H9 (cell line): ENCODE measurements around the gene OCRL. TPM values are rescaled to one million over a fixed set of nuclear protein-coding genes. Genes with fewer than 3 reads are reported as not detected.

Experiments
- DNase-seq: peaks from one replicate; pipeline ENCODE4 v3.0.0-alpha.2; 2017
- H2AFZ ChIP-seq: one replicate; pipeline ENCODE4 v1.6.1; 2013; ENCODE audit warnings: mild to moderate bottlenecking, low read length, control low read depth, moderate library complexity
- H2AK5ac ChIP-seq: 2 replicates; pipeline ENCODE4 v1.6.1; 2013; ENCODE audit warnings: low read length, control low read depth, mixed read lengths; ENCODE audit not compliant: insufficient read length
- H2BK120ac ChIP-seq: one replicate; pipeline ENCODE4 v1.6.1; 2013; ENCODE audit warnings: low read depth, mild to moderate bottlenecking, low read length, control low read depth, inconsistent platforms; ENCODE audit not compliant: poor library complexity, severe bottlenecking
- H2BK12ac ChIP-seq: 2 replicates; pipeline ENCODE4 v1.6.1; 2013; ENCODE audit warnings: low read length, control low read depth, mixed read lengths, low read depth; ENCODE audit not compliant: insufficient read length
- H2BK15ac ChIP-seq: 2 replicates; pipeline ENCODE4 v1.6.1; 2013; ENCODE audit warnings: low read depth, low read length, control low read depth
- H2BK20ac ChIP-seq: one replicate; pipeline ENCODE4 v1.6.1; 2013; ENCODE audit warnings: low read depth, mild to moderate bottlenecking, low read length, control low read depth, inconsistent platforms; ENCODE audit not compliant: poor library complexity, severe bottlenecking
- H2BK5ac ChIP-seq: 2 replicates; pipeline ENCODE4 v1.6.1; 2013; ENCODE audit warnings: low read length, control low read depth, mixed read lengths; ENCODE audit not compliant: insufficient read length
- H3K14ac ChIP-seq: 2 replicates; pipeline ENCODE4 v1.6.1; 2013; ENCODE audit warnings: low read length, control low read depth; ENCODE audit not compliant: insufficient read depth
- H3K18ac ChIP-seq: 2 replicates; pipeline ENCODE4 v1.6.1; 2013; ENCODE audit warnings: low read depth, mild to moderate bottlenecking, mixed read lengths, low read length, control low read depth; ENCODE audit not compliant: insufficient read length
- H3K23ac ChIP-seq: 2 replicates; pipeline ENCODE4 v1.6.1; 2013; ENCODE audit warnings: low read length, control low read depth, mixed read lengths, low read depth; ENCODE audit not compliant: insufficient read length
- H3K23me2 ChIP-seq: 2 replicates; pipeline ENCODE4 v1.6.1; 2013; ENCODE audit warnings: low read depth, mild to moderate bottlenecking, mixed read lengths, low read length, control low read depth; ENCODE audit not compliant: insufficient read length, poor library complexity, severe bottlenecking
- H3K27ac ChIP-seq: 2 replicates; pipeline ENCODE4 v1.5.1; 2013; ENCODE audit warnings: low read length, control low read depth, mixed read lengths, low read depth; ENCODE audit not compliant: insufficient read length
- H3K27me3 ChIP-seq: 2 replicates; pipeline ENCODE4 v1.6.1; 2013; ENCODE audit warnings: low read length, control low read depth, inconsistent platforms; ENCODE audit not compliant: insufficient read depth
- H3K4ac ChIP-seq: 2 replicates; pipeline ENCODE4 v1.6.1; 2013; ENCODE audit warnings: low read depth, mild to moderate bottlenecking, control low read depth, inconsistent platforms, low read length, moderate library complexity
- H3K4me1 ChIP-seq: 2 replicates; pipeline ENCODE4 v1.6.1; 2013; ENCODE audit warnings: low read length, control low read depth, inconsistent platforms; ENCODE audit not compliant: insufficient read depth
- H3K4me2 ChIP-seq: 2 replicates; pipeline ENCODE4 v1.6.1; 2013; ENCODE audit warnings: low read length, control low read depth, mixed read lengths; ENCODE audit not compliant: insufficient read length, insufficient read depth
- H3K56ac ChIP-seq: 2 replicates; pipeline ENCODE4 v1.6.1; 2013; ENCODE audit warnings: low read depth, mild to moderate bottlenecking, mixed read lengths, low read length, control low read depth; ENCODE audit not compliant: insufficient read length
- H3K79me1 ChIP-seq: 2 replicates; pipeline ENCODE4 v1.6.1; 2013; ENCODE audit warnings: low read depth, mild to moderate bottlenecking, moderate library complexity, low read length, control low read depth, inconsistent platforms; ENCODE audit not compliant: insufficient read depth, poor library complexity, severe bottlenecking
- H3K79me2 ChIP-seq: 2 replicates; pipeline ENCODE4 v1.6.1; 2013; ENCODE audit warnings: low read length, control low read depth, inconsistent platforms; ENCODE audit not compliant: insufficient read depth
- H3K9ac ChIP-seq: 2 replicates; pipeline ENCODE4 v1.6.1; 2013; ENCODE audit warnings: low read length, control low read depth, mixed read lengths; ENCODE audit not compliant: insufficient read length; ENCODE audit errors: extremely low read depth
- H3K9me3 ChIP-seq: one replicate; pipeline ENCODE4 v1.6.1; 2013; ENCODE audit warnings: low read depth, low read length, inconsistent platforms; ENCODE audit not compliant: control insufficient read depth
- H3T11ph ChIP-seq: one replicate; pipeline ENCODE4 v1.6.1; 2013; ENCODE audit warnings: mild to moderate bottlenecking, low read length, control low read depth, inconsistent platforms
- H4K20me1 ChIP-seq: one replicate; pipeline ENCODE4 v1.6.1; 2013; ENCODE audit not compliant: control insufficient read depth, insufficient read length, insufficient read depth
- H4K5ac ChIP-seq: 2 replicates; pipeline ENCODE4 v1.6.1; 2013; ENCODE audit warnings: low read depth, mild to moderate bottlenecking, mixed read lengths, low read length, control low read depth; ENCODE audit not compliant: insufficient read length
- H4K8ac ChIP-seq: replicated peaks from 2 replicates; pipeline ENCODE4 v1.6.1; 2013; ENCODE audit warnings: low read length, control low read depth, mixed read lengths, low read depth; ENCODE audit not compliant: insufficient read length
- H4K91ac ChIP-seq: 2 replicates; pipeline ENCODE4 v1.6.1; 2013; ENCODE audit warnings: low read depth, mild to moderate bottlenecking, moderate library complexity, mixed read lengths, low read length, control low read depth; ENCODE audit not compliant: insufficient read length
- H3K27ac Mint-ChIP-seq, 3 experiments: 2 replicates in 2 of 3; 3 replicates in 1 of 3; pipeline ENCODE4 v1.8.0; 2020 to 2021; ENCODE audit warnings: mixed read lengths in 3 of 3, mild to moderate bottlenecking in 1 of 3, moderate library complexity in 1 of 3
- H3K27me3 Mint-ChIP-seq: 2 replicates; pipeline ENCODE4 v1.8.0; 2021; ENCODE audit warnings: low read depth, mild to moderate bottlenecking, moderate library complexity, mixed read lengths
- H3K36me3 Mint-ChIP-seq, 3 experiments: 2 replicates in 2 of 3; 3 replicates in 1 of 3; pipeline ENCODE4 v1.8.0; 2020 to 2021; ENCODE audit warnings: low read depth in 3 of 3, mixed read lengths in 3 of 3; ENCODE audit not compliant: insufficient read depth in 1 of 3
- H3K4me1 Mint-ChIP-seq, 2 experiments: 2 replicates each; pipeline ENCODE4 v1.8.0; 2020; ENCODE audit warnings: mixed read lengths in 2 of 2
- H3K4me3 Mint-ChIP-seq, 2 experiments: 2 replicates in 1 of 2; 3 replicates in 1 of 2; pipeline ENCODE4 v1.8.0; 2020 to 2021; ENCODE audit warnings: mild to moderate bottlenecking in 2 of 2, mixed read lengths in 2 of 2, moderate library complexity in 1 of 2
- H3K9me3 Mint-ChIP-seq, 2 experiments: 2 replicates in 1 of 2; 3 replicates in 1 of 2; pipeline ENCODE4 v1.8.0; 2020; ENCODE audit warnings: mild to moderate bottlenecking in 2 of 2, mixed read lengths in 2 of 2, moderate library complexity in 1 of 2
- WGBS: extraction: QIAGEN DNeasy Blood & Tissue Kit; methylation state at CpG from one replicate; pipeline ENCODE4 v1.1.7; 2013; ENCODE audit warnings: missing lambda C conversion rate, low lambda C conversion rate, mixed read lengths; ENCODE audit not compliant: insufficient read length; ENCODE audit errors: extremely low coverage; 5-methylcytosine and 5-hydroxymethylcytosine counted together
- total RNA-seq: library from RNA; stranded (reverse); gene quantifications from 2 replicates; pipeline ENCODE4 v1.2.1, GENCODE V29; 2021
- TF ChIP-seq, protein P1 (sequence below): fragments of 200-600 bp; sonication (generic); conservative IDR thresholded peaks from 3 replicates; pipeline ENCODE4 v1.8.0; 2021; ENCODE audit warnings: antibody characterized with exemption, mild to moderate bottlenecking

The OCRL gene
- total RNA-seq, 1 experiment from 2014 or later: 31.4 TPM

DNA sequence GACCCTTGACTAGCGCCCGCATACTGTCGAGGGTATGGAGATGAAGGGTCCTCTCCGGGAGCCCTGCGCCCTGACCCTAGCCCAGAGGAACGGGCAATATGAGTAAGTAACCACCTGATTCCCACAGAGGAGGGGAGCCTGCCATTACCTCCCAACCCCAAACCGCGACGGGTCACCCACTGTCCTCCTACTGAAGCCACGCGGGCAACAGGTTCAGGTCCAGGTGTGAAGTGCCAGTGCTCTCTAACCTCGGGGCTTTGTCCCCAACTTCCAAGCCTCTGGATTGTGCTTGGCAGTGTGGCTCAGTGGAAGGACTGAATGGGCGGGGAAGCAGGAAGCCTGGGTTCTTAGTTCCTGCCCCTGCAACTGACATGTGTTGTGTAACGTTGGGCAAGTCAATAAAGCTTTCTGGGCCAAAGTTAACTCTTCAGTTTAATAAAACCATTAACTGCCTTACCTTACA, 694 bp downstream of the OCRL start:
- peak overlapping the region; percentile 55 for H3K9ac ChIP-seq
- no CpG with 5 or more reads among the region's 14 CpGs for WGBS
- no peaks in the 10 kb centered on the region for H3K9me3 ChIP-seq
- no peak overlapping the region for H3T11ph ChIP-seq
- H3K56ac ChIP-seq: no peak overlapping the region
- peaks cover 4 to 9% (median 6%) of the 10 kb centered on the region in 3 experiments; a peak in 5 of 7 replicates for H3K36me3 Mint-ChIP-seq
- no peak overlapping the region for H3K23ac ChIP-seq
- no peaks in the 10 kb centered on the region for H3K79me1 ChIP-seq
- peak overlapping the region; percentile 76 for H3K4me2 ChIP-seq
- no peak overlapping the region for H4K91ac ChIP-seq
- no peak overlapping the region for H2BK12ac ChIP-seq
- H2BK120ac ChIP-seq: no peak overlapping the region
- H3K4me1 ChIP-seq: no peaks in the 10 kb centered on the region; the same call in 1 of the 2 replicates
- TF ChIP-seq, protein P1, sequence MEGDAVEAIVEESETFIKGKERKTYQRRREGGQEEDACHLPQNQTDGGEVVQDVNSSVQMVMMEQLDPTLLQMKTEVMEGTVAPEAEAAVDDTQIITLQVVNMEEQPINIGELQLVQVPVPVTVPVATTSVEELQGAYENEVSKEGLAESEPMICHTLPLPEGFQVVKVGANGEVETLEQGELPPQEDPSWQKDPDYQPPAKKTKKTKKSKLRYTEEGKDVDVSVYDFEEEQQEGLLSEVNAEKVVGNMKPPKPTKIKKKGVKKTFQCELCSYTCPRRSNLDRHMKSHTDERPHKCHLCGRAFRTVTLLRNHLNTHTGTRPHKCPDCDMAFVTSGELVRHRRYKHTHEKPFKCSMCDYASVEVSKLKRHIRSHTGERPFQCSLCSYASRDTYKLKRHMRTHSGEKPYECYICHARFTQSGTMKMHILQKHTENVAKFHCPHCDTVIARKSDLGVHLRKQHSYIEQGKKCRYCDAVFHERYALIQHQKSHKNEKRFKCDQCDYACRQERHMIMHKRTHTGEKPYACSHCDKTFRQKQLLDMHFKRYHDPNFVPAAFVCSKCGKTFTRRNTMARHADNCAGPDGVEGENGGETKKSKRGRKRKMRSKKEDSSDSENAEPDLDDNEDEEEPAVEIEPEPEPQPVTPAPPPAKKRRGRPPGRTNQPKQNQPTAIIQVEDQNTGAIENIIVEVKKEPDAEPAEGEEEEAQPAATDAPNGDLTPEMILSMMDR: no peak
- peaks cover 13 to 14% of the 10 kb centered on the region in 2 experiments for H3K4me1 Mint-ChIP-seq
- H4K20me1 ChIP-seq: no peaks in the 10 kb centered on the region
- H3K27me3 Mint-ChIP-seq: peaks cover 2% of the 10 kb centered on the region; the same call in 1 of the 2 replicates
- no peaks in the 10 kb centered on the region; the same call in 1 of the 2 replicates for H3K79me2 ChIP-seq
- no peak overlapping the region for H3K14ac ChIP-seq
- H2AFZ ChIP-seq: no peak overlapping the region
- H3K27ac ChIP-seq: no peak overlapping the region
- no peak overlapping the region for H2BK20ac ChIP-seq
- DNase-seq: peak; percentile 33
- peaks cover 5% of the 10 kb centered on the region for H3K23me2 ChIP-seq
- H3K27ac Mint-ChIP-seq: peak overlapping the region in 2 of 3 experiments; percentile 53 to 75; a peak in 3 of 7 replicates
- H2AK5ac ChIP-seq: no peak overlapping the region
- no peaks in the 10 kb centered on the region for H3K27me3 ChIP-seq
- peak overlapping the region; percentile 79 to 85 for H3K4me3 Mint-ChIP-seq
- H4K8ac ChIP-seq: no peak overlapping the region
- no peaks in the 10 kb centered on the region for H3K9me3 Mint-ChIP-seq
- H2BK15ac ChIP-seq: no peak overlapping the region
- H2BK5ac ChIP-seq: no peak overlapping the region
- H4K5ac ChIP-seq: no peak overlapping the region
- no peak overlapping the region for H3K4ac ChIP-seq
- H3K18ac ChIP-seq: no peak overlapping the region
